ENCODE results near the gene TRPM3.

TRPM3 gene

DNA sequence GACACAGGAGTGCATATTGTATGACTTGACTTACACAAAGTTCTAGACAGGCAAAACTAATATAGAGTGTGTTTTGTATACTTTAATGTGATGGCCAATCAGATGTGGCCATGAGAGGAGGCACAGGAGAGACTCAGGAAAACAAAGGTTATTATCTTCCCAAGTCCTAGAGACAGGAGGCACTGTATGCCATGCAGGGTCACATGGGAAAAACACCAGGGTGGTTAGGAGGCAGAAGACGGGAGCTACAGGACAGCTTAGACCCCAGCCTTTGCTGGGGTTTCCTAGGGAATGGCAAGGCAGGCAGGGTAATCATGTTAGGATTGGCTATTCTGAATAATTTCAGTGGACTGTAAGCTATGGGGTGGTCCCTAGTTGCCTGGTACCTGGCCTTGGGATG is 16.2 kb downstream of the TRPM3 start:
- no peaks in the 10 kb centered on the region for H3K36me3 ChIP-seq (ENCODE audit: control insufficient read depth, insufficient read depth, low read length)
- H3K4me3 ChIP-seq (ENCODE audit: extremely low read depth, insufficient read depth, low read length, poor library complexity, severe bottlenecking), result no peak overlapping the region
- WGBS, 2 experiments (ENCODE audit: insufficient coverage in 2 of 2), result 86 to 91% methylated on average over 1 of the region's 1 CpG
- no peak overlapping the region for H3K27ac ChIP-seq (ENCODE audit: low read depth, low read length, severe bottlenecking)
- no peaks in the 10 kb centered on the region for H3K9me3 ChIP-seq (ENCODE audit: control insufficient read depth, low read length)
- H3K4me1 ChIP-seq (ENCODE audit: control insufficient read depth, insufficient read depth, low read length, poor library complexity, severe bottlenecking), result no peaks in the 10 kb centered on the region

DNA sequence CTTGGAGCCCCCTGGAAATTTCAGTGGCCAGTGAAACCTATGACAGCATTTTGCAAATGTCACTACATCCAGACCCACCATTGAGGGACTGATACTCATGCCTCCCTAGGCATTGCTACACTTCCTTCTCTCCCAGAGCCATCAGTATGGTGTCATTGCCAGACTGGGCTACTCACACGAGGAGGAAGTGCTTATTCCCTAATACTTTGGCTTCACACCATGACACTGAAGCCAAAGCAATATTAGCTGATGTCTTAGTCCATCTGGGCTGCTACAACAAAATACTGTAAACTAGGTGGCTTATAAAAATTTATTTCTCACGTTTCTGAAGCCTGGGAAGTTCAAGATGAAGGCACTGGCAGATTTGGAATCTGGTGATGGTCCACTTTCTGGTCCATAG is 22.6 kb downstream of the TRPM3 start:
- Histone ChIP-seq H3K36me3 (ENCODE audit: control insufficient read depth, insufficient read depth, low read length) (no peaks in the 10 kb centered on the region), H3K9me3 (ENCODE audit: control insufficient read depth, low read length) (no peaks in the 10 kb centered on the region), H3K4me3 (ENCODE audit: extremely low read depth, insufficient read depth, low read length, poor library complexity, severe bottlenecking) (no peak overlapping the region), H3K27ac (ENCODE audit: low read depth, low read length, severe bottlenecking) (no peak overlapping the region), H3K4me1 (ENCODE audit: control insufficient read depth, insufficient read depth, low read length, poor library complexity, severe bottlenecking) (no peaks in the 10 kb centered on the region)
- 38 to 100% methylated on average over 1 to 2 of the region's 2 CpGs for WGBS, 2 experiments (ENCODE audit: insufficient coverage in 2 of 2)

DNA sequence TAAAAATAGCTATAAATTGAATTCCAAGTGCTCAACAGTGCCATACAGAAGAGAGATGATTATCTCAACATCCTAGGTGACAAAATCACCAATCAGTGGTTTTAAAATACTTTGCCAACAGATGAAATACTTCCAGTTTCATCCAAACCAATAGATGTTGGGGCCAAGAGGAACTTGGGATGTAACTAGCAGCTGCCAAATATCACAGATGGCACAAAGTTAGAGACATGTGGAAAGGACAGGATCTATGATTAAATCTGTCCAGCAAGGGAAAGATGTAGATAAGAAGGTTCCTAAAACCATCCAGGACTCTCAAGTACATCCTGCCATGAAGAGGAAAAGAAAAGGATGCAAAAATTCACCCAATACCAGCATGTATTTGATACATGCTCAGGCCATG is 23.8 kb downstream of the TRPM3 start:
- no peaks in the 10 kb centered on the region for H3K9me3 ChIP-seq (ENCODE audit: control insufficient read depth, low read length)
- no peaks in the 10 kb centered on the region for H3K4me1 ChIP-seq (ENCODE audit: control insufficient read depth, insufficient read depth, low read length, poor library complexity, severe bottlenecking)
- no peak overlapping the region for H3K27ac ChIP-seq (ENCODE audit: low read depth, low read length, severe bottlenecking)
- H3K36me3 ChIP-seq (ENCODE audit: control insufficient read depth, insufficient read depth, low read length), result no peaks in the 10 kb centered on the region
- no peak overlapping the region for H3K4me3 ChIP-seq (ENCODE audit: extremely low read depth, insufficient read depth, low read length, poor library complexity, severe bottlenecking)

DNA sequence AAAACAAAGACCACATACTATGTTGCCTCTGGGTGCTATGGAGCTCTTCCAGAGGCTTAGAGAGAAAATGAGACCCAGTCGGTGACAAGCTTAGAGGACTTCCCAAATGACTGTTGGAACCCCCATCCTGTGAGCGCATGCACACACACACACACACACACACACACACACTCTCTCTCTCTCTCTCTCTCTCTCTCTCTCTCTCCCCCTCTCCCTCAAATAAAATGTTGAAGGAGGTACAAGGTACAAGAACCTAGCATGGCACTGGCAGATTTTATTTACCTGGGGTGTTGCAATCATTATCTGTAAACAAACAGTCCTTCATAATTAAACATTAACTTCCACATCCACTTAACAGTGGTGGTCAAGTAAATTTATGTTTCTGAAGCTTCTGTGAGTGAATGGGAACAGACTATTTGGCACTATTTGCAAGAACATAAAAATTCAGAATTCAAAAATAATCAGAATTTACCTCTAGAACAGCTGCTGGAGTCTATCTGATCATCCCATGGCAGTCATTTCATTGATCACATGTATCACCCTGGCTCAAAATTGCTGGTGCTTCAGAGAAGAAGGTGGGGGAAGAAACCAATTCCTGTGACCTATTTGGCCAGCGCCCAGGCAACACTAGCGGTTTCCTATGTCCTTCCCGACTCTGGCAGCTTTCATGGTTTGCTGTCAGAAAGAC is 24.9 kb downstream of the TRPM3 start:
- Histone ChIP-seq H3K9me3 (ENCODE audit: control insufficient read depth, low read length) (no peaks in the 10 kb centered on the region), H3K27ac (ENCODE audit: low read depth, low read length, severe bottlenecking) (no peak overlapping the region), H3K36me3 (ENCODE audit: control insufficient read depth, insufficient read depth, low read length) (no peaks in the 10 kb centered on the region), H3K4me1 (ENCODE audit: control insufficient read depth, insufficient read depth, low read length, poor library complexity, severe bottlenecking) (no peaks in the 10 kb centered on the region), H3K4me3 (ENCODE audit: extremely low read depth, insufficient read depth, low read length, poor library complexity, severe bottlenecking) (no peak overlapping the region)
- no CpG with 5 or more reads among the region's 5 CpGs for WGBS, 2 experiments (ENCODE audit: insufficient coverage in 2 of 2)

DNA sequence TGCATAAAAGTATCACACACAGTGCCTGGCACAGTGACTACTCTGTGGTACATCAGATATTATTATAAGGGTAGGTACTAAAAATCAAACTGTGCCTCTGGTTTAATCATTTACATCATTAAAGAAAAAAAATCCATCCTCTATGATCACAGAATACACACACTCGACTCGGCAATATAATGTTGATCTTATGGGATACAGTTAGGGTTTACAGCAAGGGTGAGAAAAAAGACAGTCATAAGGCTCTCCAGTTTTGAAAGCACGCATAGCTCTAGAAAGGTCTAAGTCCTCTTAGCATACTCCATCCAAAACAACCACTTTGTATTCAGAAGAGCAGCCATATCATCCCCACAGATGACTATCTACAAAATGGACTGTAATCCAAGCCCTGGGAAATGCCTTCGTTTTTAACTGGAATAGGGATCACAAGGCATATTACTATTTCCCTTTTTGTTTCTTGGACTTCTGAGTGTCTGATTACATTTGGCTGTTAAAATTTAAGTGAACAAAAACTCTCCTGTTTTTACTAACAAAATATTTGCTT is 26.6 kb downstream of the TRPM3 start:
- no peak overlapping the region for H3K27ac ChIP-seq (ENCODE audit: low read depth, low read length, severe bottlenecking)
- H3K36me3 ChIP-seq (ENCODE audit: control insufficient read depth, insufficient read depth, low read length), result no peaks in the 10 kb centered on the region
- H3K4me1 ChIP-seq (ENCODE audit: control insufficient read depth, insufficient read depth, low read length, poor library complexity, severe bottlenecking), result no peaks in the 10 kb centered on the region
- 80% methylated on average over 1 of the region's 4 CpGs; no CpG with 5 or more reads in 1 of the 2 experiments for WGBS, 2 experiments (ENCODE audit: insufficient coverage in 2 of 2)
- no peak overlapping the region for H3K4me3 ChIP-seq (ENCODE audit: extremely low read depth, insufficient read depth, low read length, poor library complexity, severe bottlenecking)
- H3K9me3 ChIP-seq (ENCODE audit: control insufficient read depth, low read length), result no peaks in the 10 kb centered on the region

DNA sequence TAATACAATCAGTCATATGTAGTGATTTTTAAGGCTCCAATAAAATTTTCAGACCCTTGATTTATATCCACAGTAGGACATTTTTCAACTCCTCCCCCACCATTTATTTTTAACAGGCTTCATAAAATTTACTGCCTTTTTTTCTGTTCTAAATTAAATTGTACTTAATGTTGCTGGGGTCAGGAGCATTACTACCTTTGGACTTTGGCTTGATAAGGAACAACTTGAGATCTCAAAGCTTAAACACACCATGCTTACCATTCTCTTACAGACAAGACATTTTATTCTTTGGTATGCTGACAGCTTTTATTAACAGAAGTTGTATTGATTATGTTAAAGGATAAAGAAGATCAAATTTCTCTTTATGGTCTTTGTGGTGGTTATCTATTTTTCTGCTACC is 30.5 kb downstream of the TRPM3 start:
- Histone ChIP-seq H3K27ac (ENCODE audit: low read depth, low read length, severe bottlenecking) (no peak overlapping the region), H3K9me3 (ENCODE audit: control insufficient read depth, low read length) (no peaks in the 10 kb centered on the region), H3K36me3 (ENCODE audit: control insufficient read depth, insufficient read depth, low read length) (no peaks in the 10 kb centered on the region), H3K4me1 (ENCODE audit: control insufficient read depth, insufficient read depth, low read length, poor library complexity, severe bottlenecking) (no peaks in the 10 kb centered on the region), H3K4me3 (ENCODE audit: extremely low read depth, insufficient read depth, low read length, poor library complexity, severe bottlenecking) (no peak overlapping the region)

DNA sequence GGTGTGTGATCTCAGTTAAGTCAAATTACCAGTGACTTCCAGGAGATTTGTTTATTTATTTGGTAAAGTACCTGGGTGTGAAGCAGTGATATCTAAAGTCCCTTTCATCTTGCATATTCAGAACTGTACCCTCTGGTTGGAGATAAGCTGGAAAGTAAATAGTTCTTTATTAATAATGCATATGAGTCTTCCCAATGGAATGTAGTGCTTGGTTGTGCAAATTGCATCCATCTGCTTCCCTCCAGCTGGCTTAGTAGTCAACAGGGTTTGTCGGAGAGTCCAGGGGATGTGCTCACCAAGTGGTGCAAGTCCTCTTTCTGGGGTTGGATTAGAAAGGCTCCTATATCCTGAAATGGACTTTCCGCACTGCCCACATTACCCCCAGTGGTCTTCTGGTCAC is 42.0 kb downstream of the TRPM3 start:
- Histone ChIP-seq H3K4me1 (ENCODE audit: control insufficient read depth, insufficient read depth, low read length, poor library complexity, severe bottlenecking) (no peaks in the 10 kb centered on the region), H3K27ac (ENCODE audit: low read depth, low read length, severe bottlenecking) (no peak overlapping the region), H3K9me3 (ENCODE audit: control insufficient read depth, low read length) (no peaks in the 10 kb centered on the region), H3K4me3 (ENCODE audit: extremely low read depth, insufficient read depth, low read length, poor library complexity, severe bottlenecking) (no peak overlapping the region), H3K36me3 (ENCODE audit: control insufficient read depth, insufficient read depth, low read length) (no peaks in the 10 kb centered on the region)
- WGBS, 2 experiments (ENCODE audit: insufficient coverage in 2 of 2), result 94% methylated on average over 2 of the region's 2 CpGs; no CpG with 5 or more reads in 1 of the 2 experiments

DNA sequence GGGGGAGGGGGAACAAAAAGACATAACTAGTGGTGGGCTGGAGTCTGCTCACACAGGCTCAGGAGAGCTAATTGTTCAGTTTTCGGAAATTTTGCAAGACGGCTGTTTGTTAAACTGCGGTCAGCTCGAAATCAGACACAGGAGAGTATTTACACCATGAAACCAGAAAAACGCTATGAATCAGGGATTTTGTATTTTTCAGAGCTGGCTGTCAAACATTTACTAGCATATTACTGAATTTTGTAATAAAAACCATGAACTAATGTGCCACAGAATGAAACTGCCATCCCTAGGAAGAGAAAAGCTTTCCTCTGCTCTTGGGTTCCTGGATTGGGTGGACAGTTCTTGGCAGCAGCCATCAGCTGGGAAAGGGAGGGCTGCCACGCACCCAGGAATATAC is 45.3 kb downstream of the TRPM3 start:
- WGBS, 2 experiments (ENCODE audit: insufficient coverage in 2 of 2), result 90 to 100% methylated on average over 2 to 5 of the region's 6 CpGs
- Histone ChIP-seq H3K9me3 (ENCODE audit: control insufficient read depth, low read length) (no peaks in the 10 kb centered on the region), H3K4me3 (ENCODE audit: extremely low read depth, insufficient read depth, low read length, poor library complexity, severe bottlenecking) (no peak overlapping the region), H3K27ac (ENCODE audit: low read depth, low read length, severe bottlenecking) (no peak overlapping the region), H3K4me1 (ENCODE audit: control insufficient read depth, insufficient read depth, low read length, poor library complexity, severe bottlenecking) (no peaks in the 10 kb centered on the region), H3K36me3 (ENCODE audit: control insufficient read depth, insufficient read depth, low read length) (no peaks in the 10 kb centered on the region)

DNA sequence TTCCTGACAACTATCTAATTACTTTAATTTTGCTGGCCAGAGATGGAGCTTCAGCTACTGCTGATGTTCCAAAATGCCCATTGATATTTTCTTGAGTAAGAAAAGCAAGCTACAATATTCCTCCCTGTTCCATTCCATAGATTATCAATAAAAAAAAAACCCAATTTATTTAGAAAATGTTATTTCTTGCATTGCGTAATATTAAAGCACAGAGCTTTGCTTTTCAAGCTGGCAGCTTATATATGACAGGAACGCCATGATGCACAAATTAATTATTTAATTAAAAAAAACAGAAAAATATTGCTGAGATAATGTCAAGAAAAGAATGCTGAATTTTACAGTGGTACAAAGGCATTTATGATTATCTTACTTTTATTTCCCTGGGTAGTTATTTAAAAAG is 47.9 kb downstream of the TRPM3 start:
- Histone ChIP-seq H3K4me1 (ENCODE audit: control insufficient read depth, insufficient read depth, low read length, poor library complexity, severe bottlenecking) (no peaks in the 10 kb centered on the region), H3K27ac (ENCODE audit: low read depth, low read length, severe bottlenecking) (no peak overlapping the region), H3K9me3 (ENCODE audit: control insufficient read depth, low read length) (no peaks in the 10 kb centered on the region), H3K4me3 (ENCODE audit: extremely low read depth, insufficient read depth, low read length, poor library complexity, severe bottlenecking) (no peak overlapping the region), H3K36me3 (ENCODE audit: control insufficient read depth, insufficient read depth, low read length) (no peaks in the 10 kb centered on the region)
- no CpG with 5 or more reads among the region's 2 CpGs for WGBS, 2 experiments (ENCODE audit: insufficient coverage in 2 of 2)

DNA sequence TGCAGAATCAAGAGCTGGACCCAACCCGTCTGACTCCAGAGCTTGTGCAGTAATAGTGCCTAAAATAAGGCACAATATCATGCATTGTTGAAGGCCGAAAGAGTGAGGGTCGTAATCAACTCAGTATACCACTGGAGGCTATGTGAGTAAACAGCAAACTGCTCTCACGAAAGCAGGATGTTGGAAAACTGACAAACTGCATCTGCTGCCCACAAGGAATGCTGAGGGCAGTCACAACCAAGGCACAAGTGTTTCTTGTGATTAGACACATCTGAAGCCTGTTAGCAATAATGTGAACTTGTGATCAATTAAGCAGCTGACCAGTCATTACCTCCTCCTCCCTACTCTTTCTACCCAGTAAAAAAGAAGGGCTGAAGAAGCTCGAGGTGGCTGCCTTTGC is 48.8 kb downstream of the TRPM3 start:
- H3K4me3 ChIP-seq (ENCODE audit: extremely low read depth, insufficient read depth, low read length, poor library complexity, severe bottlenecking), result no peak overlapping the region
- no peaks in the 10 kb centered on the region for H3K36me3 ChIP-seq (ENCODE audit: control insufficient read depth, insufficient read depth, low read length)
- no peak overlapping the region for H3K27ac ChIP-seq (ENCODE audit: low read depth, low read length, severe bottlenecking)
- H3K9me3 ChIP-seq (ENCODE audit: control insufficient read depth, low read length), result no peaks in the 10 kb centered on the region
- WGBS, 2 experiments (ENCODE audit: insufficient coverage in 2 of 2), result 79 to 93% methylated on average over 4 to 5 of the region's 5 CpGs
- no peaks in the 10 kb centered on the region for H3K4me1 ChIP-seq (ENCODE audit: control insufficient read depth, insufficient read depth, low read length, poor library complexity, severe bottlenecking)

DNA sequence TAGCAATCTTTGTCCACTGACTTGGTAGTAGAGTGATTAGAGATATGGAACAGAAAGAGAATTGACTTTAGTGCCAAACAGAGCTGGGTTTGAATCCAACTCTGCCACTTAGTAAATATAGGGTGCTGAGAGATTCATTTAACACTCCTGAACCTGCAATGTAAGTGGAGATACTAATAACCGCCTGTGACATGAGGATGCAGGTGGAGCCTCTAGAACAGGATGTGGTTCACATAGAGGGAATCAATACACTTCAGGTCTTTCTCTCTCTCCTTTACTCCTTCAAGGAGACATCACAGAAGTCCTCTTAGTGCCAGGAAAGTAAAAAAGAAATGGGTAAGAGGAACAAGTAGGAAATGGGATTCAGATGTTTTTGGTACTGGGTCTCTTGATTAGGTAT is 49.8 kb downstream of the TRPM3 start:
- no peak overlapping the region for H3K27ac ChIP-seq (ENCODE audit: low read depth, low read length, severe bottlenecking)
- 100% methylated on average over 1 of the region's 1 CpG; no CpG with 5 or more reads in 1 of the 2 experiments for WGBS, 2 experiments (ENCODE audit: insufficient coverage in 2 of 2)
- H3K4me3 ChIP-seq (ENCODE audit: extremely low read depth, insufficient read depth, low read length, poor library complexity, severe bottlenecking), result no peak overlapping the region

More for the DNA sequence above, 49.8 kb downstream of the TRPM3 start:
- no peaks in the 10 kb centered on the region for H3K36me3 ChIP-seq (ENCODE audit: control insufficient read depth, insufficient read depth, low read length)
- no peaks in the 10 kb centered on the region for H3K4me1 ChIP-seq (ENCODE audit: control insufficient read depth, insufficient read depth, low read length, poor library complexity, severe bottlenecking)
- no peaks in the 10 kb centered on the region for H3K9me3 ChIP-seq (ENCODE audit: control insufficient read depth, low read length)
